Epithelial cell of prostate (primary cell): Measurements from ENCODE around the gene PDK2.
A peak's percentile ranks its signal among the peaks of the same experiment; 100 is the strongest.
"Not testable (repeated sequence)": the region's sequence is repeated elsewhere in the genome, so short reads cannot be mapped to it uniquely, and the experiment has no call there.

Experiments
- DNase-seq: peaks from one replicate; pipeline ENCODE4 v3.0.0-alpha.2; 2011; ENCODE audit warnings: low read depth, low spot score
- H3K27ac ChIP-seq: fragments of 450-650 bp; 2 replicates; pipeline ENCODE4 v1.5.1; 2017; ENCODE audit warnings: mild to moderate bottlenecking

The PDK2 gene

DNA sequence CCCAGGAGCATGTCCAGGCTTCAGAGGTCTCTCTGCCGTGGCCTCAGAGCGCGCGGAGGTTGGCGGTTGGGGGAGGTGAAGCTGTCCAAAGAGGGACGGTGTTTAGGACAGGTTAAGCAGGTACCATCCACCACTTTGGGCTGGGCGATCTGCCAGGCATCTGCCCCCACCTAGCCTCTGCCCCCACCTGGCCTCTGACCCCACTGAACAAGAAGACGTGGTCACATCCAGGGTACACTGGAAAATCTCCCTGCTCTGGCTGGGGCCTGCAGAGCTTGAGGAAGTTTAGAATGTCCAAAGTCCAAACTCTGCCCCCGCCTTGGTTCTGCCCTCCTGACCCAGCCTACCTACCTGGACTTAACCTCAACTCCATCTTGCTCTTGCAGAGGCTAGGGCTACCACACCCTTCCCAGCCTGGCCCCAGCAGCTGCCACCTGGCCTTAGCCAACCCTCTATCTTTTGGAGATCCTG, 37.6 kb upstream of the PDK2 start:
- H3K27ac ChIP-seq = peak overlapping the region; percentile 100
- no peak for DNase-seq

DNA sequence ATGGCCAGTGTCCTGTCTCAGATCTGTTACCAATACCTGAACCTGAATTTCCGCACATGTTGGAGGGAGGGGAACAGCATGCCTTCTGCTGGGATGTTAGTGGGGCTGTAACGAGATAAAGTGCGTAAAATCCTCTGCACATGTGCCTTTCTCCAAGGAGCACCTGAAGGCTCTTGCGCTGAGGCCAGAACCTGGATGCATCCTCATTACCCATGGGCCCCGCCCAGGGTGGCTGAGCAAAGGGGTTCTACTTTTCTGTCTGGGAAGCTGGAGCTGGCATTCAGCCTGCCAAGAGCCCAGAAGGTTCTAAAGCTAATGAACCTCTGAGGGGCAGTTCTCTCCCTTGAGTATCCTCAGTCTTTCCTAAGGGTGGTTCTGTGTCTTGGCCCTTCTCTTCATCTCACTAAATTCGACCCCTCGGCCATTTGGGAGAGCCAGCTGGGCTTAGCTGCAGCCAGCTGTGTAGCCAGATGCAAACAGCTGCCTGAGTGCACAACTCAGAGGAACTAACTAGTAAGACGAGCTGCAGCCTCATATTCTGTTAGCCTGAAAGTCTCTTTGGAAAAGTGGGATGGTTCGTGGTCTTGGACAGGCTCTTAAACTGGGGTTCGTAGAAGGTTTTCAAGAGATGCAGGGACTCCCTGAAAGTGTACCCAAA, 36.7 kb upstream of the PDK2 start:
- no peak for DNase-seq
- H3K27ac ChIP-seq = peak overlapping the region; percentile 100

- no peak for DNase-seq
- H3K27ac ChIP-seq = peak overlapping the region; percentile 100
Observed at GRCh38 chr17:50059256-50059655, 35.9 kb upstream of the PDK2 start.

DNA sequence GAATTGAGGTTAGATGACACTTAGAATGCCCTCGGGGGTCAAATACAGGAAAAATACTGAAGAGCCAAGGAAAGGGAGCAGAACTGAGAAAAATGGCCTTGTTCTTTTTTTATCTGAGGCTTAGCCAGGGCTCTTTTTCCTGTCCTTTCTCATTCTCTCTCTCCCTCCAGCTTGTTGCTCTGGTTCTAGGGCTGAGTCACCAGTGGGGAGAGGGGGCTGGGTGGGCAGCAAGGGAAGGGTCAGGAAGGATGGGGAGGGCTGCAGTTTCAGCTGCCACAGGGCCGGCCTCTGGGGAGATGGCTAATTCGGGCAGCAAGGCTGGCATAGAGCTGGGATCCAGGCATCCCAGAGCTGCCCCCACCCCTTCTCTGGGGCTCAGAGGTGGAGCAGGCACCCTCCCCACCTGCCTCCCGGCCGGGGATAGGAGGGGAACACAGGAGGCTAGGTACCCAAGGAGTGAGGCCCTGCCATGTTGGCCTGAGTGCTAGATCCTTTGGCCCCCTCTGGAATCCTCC, 35.3 kb upstream of the PDK2 start:
- H3K27ac ChIP-seq = peak overlapping the region; percentile 100
- no peak for DNase-seq

GRCh38 chr17:50060951-50061712, 34.0 kb upstream of the PDK2 start:
- H3K27ac ChIP-seq = peak overlapping the region; percentile 100
- DNase-seq = no peak

GRCh38 chr17:50061713-50062045, 33.5 kb upstream of the PDK2 start:
- not testable (repeated sequence) for DNase-seq
- peak overlapping the region; percentile 100 for H3K27ac ChIP-seq

DNA sequence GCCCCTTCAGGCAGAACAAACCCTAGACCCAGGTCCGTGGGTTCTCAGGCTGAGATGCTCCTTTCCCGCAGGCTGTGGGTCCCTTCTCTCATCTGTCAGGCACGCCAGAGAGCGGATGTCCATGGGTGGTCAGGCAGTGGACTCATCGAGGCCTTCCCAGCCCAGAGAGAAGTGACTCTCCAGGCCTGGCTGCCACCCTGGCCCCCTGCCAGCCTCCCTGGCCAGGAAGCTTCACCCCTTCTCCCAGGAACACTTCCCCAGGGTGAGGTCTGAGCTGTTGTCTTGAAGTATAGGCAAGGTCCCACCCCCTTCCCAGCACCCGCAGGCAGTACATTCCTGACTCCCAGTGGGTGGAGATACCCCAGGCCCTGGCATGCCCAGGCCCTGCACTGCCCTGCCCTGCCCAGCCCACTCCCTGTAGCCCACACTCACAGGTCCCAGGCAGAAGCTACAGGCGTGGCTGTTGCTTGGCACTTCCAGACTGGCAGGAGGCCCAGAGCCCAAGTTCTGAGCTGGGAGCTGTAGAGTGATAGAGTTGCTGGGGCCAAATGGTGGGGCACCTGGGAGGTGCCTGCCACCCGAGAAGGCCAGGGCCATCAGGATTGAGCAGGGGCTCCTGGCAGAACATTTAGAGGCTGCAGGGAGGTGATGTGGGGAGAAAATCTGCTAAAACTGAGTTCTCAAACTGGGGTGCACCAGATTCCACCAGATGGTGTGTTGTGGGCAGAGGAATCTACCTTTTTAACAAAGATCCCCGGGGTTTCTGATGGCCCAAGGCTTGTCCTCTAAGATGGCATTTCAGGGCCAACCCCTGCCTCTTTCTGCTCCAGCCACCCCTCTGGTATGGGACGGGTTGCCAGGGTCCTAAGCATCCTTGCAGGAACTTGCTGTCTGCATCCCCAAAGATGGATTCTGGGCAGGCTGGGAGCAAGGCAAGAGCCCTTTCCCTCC, 32.6 kb upstream of the PDK2 start:
- DNase-seq = peak; percentile 98
- H3K27ac ChIP-seq = peak overlapping the region; percentile 100

GRCh38 chr17:50063561-50064252, 31.4 kb upstream of the PDK2 start:
- peak overlapping the region; percentile 100 for H3K27ac ChIP-seq
- no peak for DNase-seq

GRCh38 chr17:50064253-50065001, 30.7 kb upstream of the PDK2 start:
- H3K27ac ChIP-seq = peak overlapping the region; percentile 100
- peak; percentile 77 for DNase-seq

DNA sequence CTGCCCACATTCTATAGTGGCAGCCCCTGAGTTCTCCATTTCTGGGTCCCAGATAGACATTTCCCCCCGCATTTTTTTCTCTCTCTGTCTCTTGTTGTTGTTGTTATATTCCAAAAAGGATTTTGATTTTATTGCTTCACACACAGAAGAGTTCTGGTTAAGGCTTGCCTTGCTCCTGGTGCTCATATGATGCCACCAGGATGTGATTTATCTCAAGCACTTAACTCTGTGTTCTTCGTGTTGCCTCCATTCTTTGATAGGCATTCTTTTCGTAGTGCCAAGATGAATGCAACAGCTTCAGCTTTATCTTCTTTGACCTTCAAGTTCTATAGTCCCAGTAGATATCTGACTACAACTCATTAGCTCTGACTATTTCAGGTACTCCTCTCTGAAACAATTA, 30.1 kb upstream of the PDK2 start:
- H3K27ac ChIP-seq = peak overlapping the region; percentile 100

GRCh38 chr17:50066995-50067394, 28.2 kb upstream of the PDK2 start:
- no peak for DNase-seq
- peak overlapping the region; percentile 100 for H3K27ac ChIP-seq

More for the DNA sequence above, 30.1 kb upstream of the PDK2 start:
- DNase-seq = no peak

DNA sequence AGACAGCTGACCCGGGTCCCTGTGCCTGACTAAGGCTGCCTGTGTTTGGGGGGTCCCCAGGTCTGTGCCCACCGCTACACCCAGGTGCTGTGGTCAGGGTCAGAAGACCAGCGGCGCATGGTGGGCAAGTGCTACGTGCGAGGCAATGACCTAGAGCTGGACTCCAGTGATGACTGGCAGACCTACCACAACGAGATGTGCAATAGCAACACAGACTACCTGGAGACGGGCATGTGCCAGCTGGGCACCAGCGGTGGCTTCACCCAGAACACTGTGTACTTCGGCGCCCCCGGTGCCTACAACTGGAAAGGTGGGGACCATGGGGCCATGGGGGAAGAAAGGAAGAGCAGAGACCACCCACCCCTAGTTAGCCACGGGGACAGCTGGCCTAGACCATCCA, 27.2 kb upstream of the PDK2 start:
- peak overlapping the region; percentile 100 for H3K27ac ChIP-seq
- no peak for DNase-seq

DNA sequence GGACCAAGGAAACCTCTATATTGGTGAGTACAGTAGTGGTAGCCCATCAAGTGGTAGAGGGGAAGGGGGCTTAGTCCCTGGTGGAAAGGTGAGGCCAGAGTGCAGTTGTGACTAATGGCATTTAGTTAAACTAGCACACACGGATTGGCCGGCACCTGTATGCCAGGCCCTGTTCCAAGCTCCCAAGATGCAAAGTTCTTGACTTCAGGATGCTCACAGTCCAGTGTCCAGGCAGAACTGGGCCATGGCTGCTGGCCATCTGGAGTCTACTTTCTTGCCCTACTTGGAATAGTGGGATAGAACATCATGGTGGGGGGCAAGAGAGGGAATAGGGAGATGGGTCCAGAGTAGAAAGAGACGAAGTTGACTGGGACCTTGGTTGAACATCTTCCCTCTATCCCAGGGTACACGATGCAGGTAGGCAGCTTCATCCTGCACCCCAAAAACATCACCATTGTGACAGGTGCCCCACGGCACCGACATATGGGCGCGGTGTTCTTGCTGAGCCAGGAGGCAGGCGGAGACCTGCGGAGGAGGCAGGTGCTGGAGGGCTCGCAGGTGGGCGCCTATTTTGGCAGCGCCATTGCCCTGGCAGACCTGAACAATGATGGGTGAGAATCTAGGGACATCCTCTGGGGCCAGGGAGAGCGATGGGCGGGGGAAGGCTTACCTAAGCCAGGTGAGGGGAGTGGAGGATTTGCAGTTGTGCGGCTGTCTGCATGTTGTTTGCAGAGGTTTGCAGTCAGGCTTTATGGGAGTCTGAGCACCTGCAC, 24.1 kb upstream of the PDK2 start:
- peak overlapping the region; percentile 100 for H3K27ac ChIP-seq
- no peak for DNase-seq

DNA sequence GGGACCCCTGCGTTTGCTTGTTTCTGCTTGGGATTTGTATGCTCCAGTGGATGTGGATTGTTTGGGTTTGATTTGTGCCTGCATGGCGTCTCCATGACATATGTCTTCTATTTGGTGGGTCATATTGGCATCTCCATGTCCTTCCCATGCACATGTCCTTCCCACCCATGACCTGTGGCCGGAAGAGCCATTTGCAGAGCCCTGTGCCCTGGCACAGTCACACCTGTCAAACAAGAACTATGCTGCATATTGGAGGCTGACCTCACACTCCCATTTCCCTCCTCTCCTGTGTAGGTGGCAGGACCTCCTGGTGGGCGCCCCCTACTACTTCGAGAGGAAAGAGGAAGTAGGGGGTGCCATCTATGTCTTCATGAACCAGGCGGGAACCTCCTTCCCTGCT, 23.5 kb upstream of the PDK2 start:
- no peak for DNase-seq

DNA sequence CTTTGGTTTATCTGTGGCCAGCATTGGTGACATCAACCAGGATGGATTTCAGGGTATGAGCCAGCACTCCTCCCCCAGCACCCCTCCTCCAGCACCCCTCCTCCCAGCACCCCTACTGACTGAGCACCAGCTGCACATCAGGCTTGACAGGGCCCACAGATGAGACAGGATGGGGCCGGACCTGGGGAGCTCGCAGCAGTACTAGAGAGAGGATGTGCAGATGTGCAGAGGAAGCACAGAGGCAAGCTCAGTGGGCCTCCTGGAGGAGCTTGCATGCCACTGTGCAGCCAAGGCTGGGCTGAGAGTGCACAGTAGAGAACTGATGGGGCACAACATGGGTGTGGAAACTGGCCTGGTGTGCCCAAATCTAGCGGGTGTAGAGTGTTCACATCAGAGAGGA, 23.0 kb upstream of the PDK2 start:
- no peak for DNase-seq
- H3K27ac ChIP-seq = peak overlapping the region; percentile 22

More for the DNA sequence above, 23.5 kb upstream of the PDK2 start:
- H3K27ac ChIP-seq = peak overlapping the region; percentile 22

DNA sequence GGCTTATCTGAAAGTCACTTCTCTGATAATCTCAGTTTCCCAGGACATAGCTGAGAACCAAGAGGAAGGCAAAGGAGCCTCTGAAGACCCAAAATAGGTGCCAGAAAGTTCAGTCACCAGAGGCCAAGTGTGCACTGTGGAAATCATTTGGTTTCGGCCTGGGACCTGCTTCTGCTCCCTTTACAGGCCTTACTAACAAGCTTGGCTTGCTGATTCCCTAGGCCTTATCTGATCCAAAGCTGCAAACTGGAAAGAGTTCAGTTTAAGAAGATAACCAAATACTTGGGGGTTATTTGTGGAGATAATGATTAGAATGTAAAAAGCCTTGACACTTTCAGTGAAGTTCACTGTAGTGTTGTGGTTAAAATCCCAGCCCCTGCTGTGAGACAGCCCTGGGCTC, 22.2 kb upstream of the PDK2 start:
- H3K27ac ChIP-seq = peak overlapping the region; percentile 22
- DNase-seq = no peak

- H3K27ac ChIP-seq = peak overlapping the region; percentile 22
Observed at GRCh38 chr17:50074227-50074626, 20.9 kb upstream of the PDK2 start.

DNA sequence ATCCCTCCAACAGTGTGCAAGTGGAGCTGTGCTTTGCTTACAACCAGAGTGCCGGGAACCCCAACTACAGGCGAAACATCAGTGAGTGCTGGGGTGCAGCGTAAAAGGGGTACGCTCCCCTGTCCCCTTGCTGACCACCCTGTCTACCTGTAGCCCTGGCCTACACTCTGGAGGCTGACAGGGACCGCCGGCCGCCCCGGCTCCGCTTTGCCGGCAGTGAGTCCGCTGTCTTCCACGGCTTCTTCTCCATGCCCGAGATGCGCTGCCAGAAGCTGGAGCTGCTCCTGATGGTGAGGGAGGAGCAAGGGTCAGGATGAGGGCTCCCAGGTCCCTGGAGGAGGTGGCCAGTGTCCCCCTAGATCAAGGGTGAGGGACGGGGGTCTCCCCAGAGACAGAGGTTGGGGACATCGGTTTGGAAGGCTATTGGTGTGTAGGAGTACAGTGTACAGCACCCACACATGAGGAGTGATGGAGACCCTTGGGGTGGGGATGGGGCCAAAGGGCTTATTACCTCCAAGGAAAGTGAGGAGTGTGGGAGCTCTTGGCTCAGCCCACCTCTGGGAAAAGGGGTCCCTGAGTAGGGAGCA, 19.6 kb upstream of the PDK2 start:
- DNase-seq = no peak

More at GRCh38 chr17:50074227-50074626, 20.9 kb upstream of the PDK2 start:
- DNase-seq = no peak

More for the DNA sequence above, 19.6 kb upstream of the PDK2 start:
- peak overlapping the region; percentile 22 for H3K27ac ChIP-seq
